Measurements from ENCODE around the gene HSF2. TPM values are rescaled to one million over a fixed set of nuclear protein-coding genes. Genes with fewer than 3 reads are reported as not detected.
"Not testable (repeated sequence)": the region's sequence is repeated elsewhere in the genome, so short reads cannot be mapped to it uniquely, and the experiment has no call there.

HSF2 gene
- total RNA-seq, 1 donor from 2014 or later = 37.1 TPM

DNA sequence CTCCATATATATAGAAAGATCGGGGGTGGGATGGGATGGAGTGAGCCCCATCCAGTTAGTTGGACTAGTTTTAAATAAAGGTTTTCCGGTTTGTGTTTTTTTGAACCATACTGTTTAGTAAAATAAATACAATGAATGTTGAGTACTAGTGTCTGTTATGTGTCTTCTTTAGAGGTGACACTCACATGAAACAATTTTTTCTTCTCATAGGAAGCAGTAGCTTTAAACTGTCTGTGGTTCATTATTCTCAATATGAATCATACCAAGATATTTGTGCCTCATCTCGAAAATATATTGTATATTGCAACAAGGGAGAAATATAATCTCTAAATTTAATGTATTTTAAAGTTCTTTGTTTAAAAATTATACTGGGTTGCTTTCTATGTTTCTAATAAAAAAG lies 33.4 kb downstream of the HSF2 start:
- Histone ChIP-seq H3K27ac (ENCODE audit: low read depth, low read length) (no peak overlapping the region), H3K4me1 (ENCODE audit: control insufficient read depth in 3 of 3, insufficient read depth in 3 of 3, low read length in 3 of 3) (peaks cover 0 to 2% (median 0%) of the 10 kb centered on the region in 3 donors), H3K9ac (ENCODE audit: low read depth in 1 of 3, low read length in 3 of 3) (no peak overlapping the region), H3K36me3 (ENCODE audit: control insufficient read depth in 3 of 3, insufficient read depth in 3 of 3, low read length in 3 of 3) (peaks cover 11 to 34% (median 22%) of the 10 kb centered on the region in 3 donors), H3K27me3 (ENCODE audit: control insufficient read depth in 3 of 3, insufficient read depth in 3 of 3, low read length in 3 of 3) (no peaks in the 10 kb centered on the region), H3K9me3 (ENCODE audit: control insufficient read depth in 3 of 3, low read length in 3 of 3) (no peaks in the 10 kb centered on the region), H3K4me3 (ENCODE audit: low read length in 3 of 3) (no peak overlapping the region)

DNA sequence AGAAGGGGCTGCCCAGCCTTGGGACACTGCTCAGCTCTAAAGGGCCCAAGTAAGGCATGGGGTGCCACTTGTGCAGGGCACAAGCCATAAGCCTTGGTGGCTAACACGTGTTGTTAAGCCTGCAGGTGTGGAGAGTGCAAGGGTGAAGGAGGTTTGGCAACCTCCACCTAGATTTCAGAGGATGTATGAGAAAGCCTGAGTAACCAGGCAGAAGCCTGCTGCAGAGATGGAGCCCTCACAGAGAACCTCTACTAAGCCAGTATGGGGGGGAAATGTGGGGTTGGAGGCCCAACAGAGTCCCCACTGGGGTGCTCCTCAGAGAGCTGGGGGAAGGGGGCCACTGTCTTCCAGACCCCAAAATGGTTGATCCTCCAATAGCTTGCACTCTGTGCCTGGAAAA lies 39.5 kb downstream of the HSF2 start:
- no peak overlapping the region for H3K9ac ChIP-seq (ENCODE audit: low read depth in 1 of 3, low read length in 3 of 3)
- H3K27me3 ChIP-seq (ENCODE audit: control insufficient read depth in 3 of 3, insufficient read depth in 3 of 3, low read length in 3 of 3) = no peaks in the 10 kb centered on the region
- H3K9me3 ChIP-seq (ENCODE audit: control insufficient read depth in 3 of 3, low read length in 3 of 3) = no peaks in the 10 kb centered on the region
- no peak overlapping the region for H3K27ac ChIP-seq (ENCODE audit: low read depth, low read length)
- peak overlapping the region in 1 of 3 donors; percentile 24 for H3K4me3 ChIP-seq (ENCODE audit: low read length in 3 of 3)
- H3K4me1 ChIP-seq (ENCODE audit: control insufficient read depth in 3 of 3, insufficient read depth in 3 of 3, low read length in 3 of 3) = no peaks in the 10 kb centered on the region
- H3K36me3 ChIP-seq (ENCODE audit: control insufficient read depth in 3 of 3, insufficient read depth in 3 of 3, low read length in 3 of 3) = peaks cover 18 to 44% (median 28%) of the 10 kb centered on the region in 3 donors

DNA sequence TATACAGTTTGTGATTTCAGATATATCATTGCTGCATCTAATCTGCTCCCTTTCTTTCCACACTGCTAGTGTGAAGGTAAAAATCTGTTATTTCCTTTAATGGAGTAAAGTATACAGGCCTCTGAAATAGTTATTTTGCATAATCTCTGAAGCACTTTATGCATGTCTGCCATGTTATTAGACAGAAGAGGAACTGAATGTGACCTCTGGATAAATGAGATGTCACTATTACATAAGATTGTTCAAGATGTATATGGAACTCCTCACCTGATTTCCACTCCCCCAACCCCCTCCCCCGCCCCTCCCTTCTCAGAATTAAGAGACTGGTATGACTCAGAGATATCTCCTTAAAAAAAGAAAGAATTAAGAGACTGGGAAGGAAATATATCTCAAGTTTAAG lies 45.8 kb downstream of the HSF2 start:
- Histone ChIP-seq H3K27ac (ENCODE audit: low read depth, low read length) (no peak overlapping the region), H3K4me3 (ENCODE audit: low read length in 3 of 3) (no peak overlapping the region), H3K4me1 (ENCODE audit: control insufficient read depth in 3 of 3, insufficient read depth in 3 of 3, low read length in 3 of 3) (no peaks in the 10 kb centered on the region), H3K27me3 (ENCODE audit: control insufficient read depth in 3 of 3, insufficient read depth in 3 of 3, low read length in 3 of 3) (no peaks in the 10 kb centered on the region), H3K9me3 (ENCODE audit: control insufficient read depth in 3 of 3, low read length in 3 of 3) (no peaks in the 10 kb centered on the region), H3K36me3 (ENCODE audit: control insufficient read depth in 3 of 3, insufficient read depth in 3 of 3, low read length in 3 of 3) (peaks cover 8 to 48% (median 25%) of the 10 kb centered on the region in 3 donors), H3K9ac (ENCODE audit: low read depth in 1 of 3, low read length in 3 of 3) (no peak overlapping the region)

DNA sequence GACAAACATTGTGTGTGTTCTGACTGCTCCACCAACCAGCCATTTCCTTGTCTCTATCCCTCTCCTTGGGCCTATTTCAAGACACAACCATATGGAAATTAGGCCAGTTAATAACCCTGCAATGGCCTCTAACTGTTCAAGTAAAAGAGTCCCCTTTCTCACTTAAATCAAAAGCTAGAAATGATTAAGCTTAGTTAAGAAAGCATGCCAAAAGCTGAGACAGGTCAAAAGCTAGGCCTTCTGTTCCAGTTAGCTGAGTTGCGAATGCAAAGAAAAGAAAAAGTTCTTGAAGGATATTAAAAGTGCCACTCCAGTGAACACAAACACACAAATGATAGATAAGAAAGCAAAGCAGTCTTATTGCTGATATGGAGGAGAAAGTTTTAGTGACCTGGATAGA lies 49.6 kb downstream of the HSF2 start:
- Histone ChIP-seq H3K4me1 (ENCODE audit: control insufficient read depth in 3 of 3, insufficient read depth in 3 of 3, low read length in 3 of 3) (no peaks in the 10 kb centered on the region), H3K36me3 (ENCODE audit: control insufficient read depth in 3 of 3, insufficient read depth in 3 of 3, low read length in 3 of 3) (peaks cover 20 to 69% (median 53%) of the 10 kb centered on the region in 3 donors), H3K27me3 (ENCODE audit: control insufficient read depth in 3 of 3, insufficient read depth in 3 of 3, low read length in 3 of 3) (no peaks in the 10 kb centered on the region), H3K4me3 (ENCODE audit: low read length in 3 of 3) (no peak overlapping the region), H3K9ac (ENCODE audit: low read depth in 1 of 3, low read length in 3 of 3) (no peak overlapping the region), H3K27ac (ENCODE audit: low read depth, low read length) (no peak overlapping the region), H3K9me3 (ENCODE audit: control insufficient read depth in 3 of 3, low read length in 3 of 3) (no peaks in the 10 kb centered on the region)

DNA sequence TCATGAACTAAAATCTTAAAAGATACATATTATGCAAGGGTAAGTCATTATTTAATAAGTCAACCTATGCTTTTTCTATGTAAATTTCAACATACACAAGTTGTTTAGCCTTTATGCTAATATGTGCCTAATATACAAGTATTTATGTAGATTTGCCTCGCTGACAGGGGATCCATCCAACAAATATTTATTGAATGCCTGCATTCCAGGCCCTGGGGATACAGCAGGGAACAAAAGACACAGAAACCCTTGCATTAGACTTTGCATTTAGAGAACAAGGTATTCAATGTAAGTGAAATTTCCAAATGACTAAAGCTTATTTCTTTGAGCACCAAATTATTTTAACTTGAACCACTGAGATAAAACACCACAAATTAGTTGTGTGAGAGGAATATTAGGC lies 53.1 kb downstream of the HSF2 start:
- no peaks in the 10 kb centered on the region for H3K27me3 ChIP-seq (ENCODE audit: control insufficient read depth in 3 of 3, insufficient read depth in 3 of 3, low read length in 3 of 3)
- H3K36me3 ChIP-seq (ENCODE audit: control insufficient read depth in 3 of 3, insufficient read depth in 3 of 3, low read length in 3 of 3) = peaks cover 26 to 62% (median 62%) of the 10 kb centered on the region in 3 donors
- no peak overlapping the region for H3K4me3 ChIP-seq (ENCODE audit: low read length in 3 of 3)
- no peak overlapping the region for H3K27ac ChIP-seq (ENCODE audit: low read depth, low read length)
- no peak overlapping the region for H3K9ac ChIP-seq (ENCODE audit: low read depth in 1 of 3, low read length in 3 of 3)
- no peaks in the 10 kb centered on the region for H3K9me3 ChIP-seq (ENCODE audit: control insufficient read depth in 3 of 3, low read length in 3 of 3)
- peaks cover 0 to 5% (median 0%) of the 10 kb centered on the region in 3 donors for H3K4me1 ChIP-seq (ENCODE audit: control insufficient read depth in 3 of 3, insufficient read depth in 3 of 3, low read length in 3 of 3)

DNA sequence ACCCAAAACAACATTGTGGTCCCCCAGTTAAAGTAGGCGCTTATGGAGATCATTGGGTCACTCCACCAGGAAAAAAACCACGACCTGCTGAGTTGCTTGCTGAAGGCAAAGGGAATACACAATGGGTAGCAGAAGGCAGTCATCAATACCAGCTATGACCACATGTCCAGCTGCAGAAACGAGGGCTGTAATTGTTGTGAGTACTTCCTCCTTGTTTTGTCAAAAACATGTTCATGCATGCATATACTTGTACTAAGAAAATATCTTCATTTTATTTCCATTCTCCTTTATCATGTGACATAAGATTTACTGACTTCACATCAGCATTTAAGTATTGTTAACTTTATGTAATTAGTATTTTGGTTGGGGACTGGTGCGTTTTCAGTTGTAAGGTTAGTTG lies 55.2 kb downstream of the HSF2 start:
- peaks cover 19 to 53% (median 51%) of the 10 kb centered on the region in 3 donors for H3K36me3 ChIP-seq (ENCODE audit: control insufficient read depth in 3 of 3, insufficient read depth in 3 of 3, low read length in 3 of 3)
- peaks cover 6 to 10% (median 8%) of the 10 kb centered on the region in 3 donors for H3K4me1 ChIP-seq (ENCODE audit: control insufficient read depth in 3 of 3, insufficient read depth in 3 of 3, low read length in 3 of 3)

DNA sequence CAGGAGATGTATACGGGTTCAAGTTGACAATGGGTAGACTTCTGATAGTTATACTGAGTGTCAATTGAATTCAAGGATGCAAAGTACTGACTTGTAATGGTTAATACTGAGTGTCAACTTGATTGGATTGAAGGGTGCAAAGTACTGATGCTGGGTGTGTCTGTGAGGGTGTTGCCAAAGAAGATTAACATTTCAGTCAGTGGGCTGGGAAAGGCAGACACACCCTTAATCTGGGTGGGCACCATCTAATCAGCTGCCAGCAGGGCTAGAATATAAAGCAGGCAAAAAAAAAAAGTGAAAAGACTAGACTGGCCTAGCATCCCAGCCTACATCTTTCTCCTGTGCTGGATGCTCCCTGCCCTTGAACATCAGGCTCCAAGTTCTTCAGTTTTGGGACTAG lies 55.7 kb downstream of the HSF2 start:
- not testable (repeated sequence) for H3K4me1 ChIP-seq (ENCODE audit: control insufficient read depth in 3 of 3, insufficient read depth in 3 of 3, low read length in 3 of 3); H3K27me3 ChIP-seq (ENCODE audit: control insufficient read depth in 3 of 3, insufficient read depth in 3 of 3, low read length in 3 of 3); H3K4me3 ChIP-seq (ENCODE audit: low read length in 3 of 3); H3K9me3 ChIP-seq (ENCODE audit: control insufficient read depth in 3 of 3, low read length in 3 of 3); H3K27ac ChIP-seq (ENCODE audit: low read depth, low read length); H3K9ac ChIP-seq (ENCODE audit: low read depth in 1 of 3, low read length in 3 of 3)
- peaks cover 19 to 50% (median 48%) of the 10 kb centered on the region in 3 donors for H3K36me3 ChIP-seq (ENCODE audit: control insufficient read depth in 3 of 3, insufficient read depth in 3 of 3, low read length in 3 of 3)

More for the DNA sequence above, 55.2 kb downstream of the HSF2 start:
- Histone ChIP-seq H3K27me3 (ENCODE audit: control insufficient read depth in 3 of 3, insufficient read depth in 3 of 3, low read length in 3 of 3) (no peaks in the 10 kb centered on the region), H3K27ac (ENCODE audit: low read depth, low read length) (no peak overlapping the region), H3K9ac (ENCODE audit: low read depth in 1 of 3, low read length in 3 of 3) (no peak overlapping the region), H3K4me3 (ENCODE audit: low read length in 3 of 3) (no peak overlapping the region), H3K9me3 (ENCODE audit: control insufficient read depth in 3 of 3, low read length in 3 of 3) (no peaks in the 10 kb centered on the region)

DNA sequence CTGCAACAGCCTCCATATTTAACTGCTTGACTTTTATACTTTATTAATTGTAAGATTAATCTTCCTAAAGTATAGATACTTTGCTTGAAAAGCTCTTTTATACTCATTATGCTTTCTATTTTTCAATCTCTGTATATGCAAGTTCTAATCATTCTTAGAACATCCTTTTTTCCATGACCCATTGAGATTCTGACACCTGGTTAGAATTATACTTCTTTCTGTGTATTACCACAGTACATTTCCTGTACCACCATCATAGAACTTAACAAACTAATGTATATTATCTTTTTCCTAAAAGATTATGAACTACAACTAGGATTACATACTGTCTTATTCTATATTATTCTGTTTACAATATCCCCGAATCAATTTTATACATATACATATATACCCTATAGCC lies 58.6 kb downstream of the HSF2 start:
- no peak overlapping the region for H3K9ac ChIP-seq (ENCODE audit: low read depth in 1 of 3, low read length in 3 of 3)
- H3K36me3 ChIP-seq (ENCODE audit: control insufficient read depth in 3 of 3, insufficient read depth in 3 of 3, low read length in 3 of 3) = peaks cover 9 to 28% (median 23%) of the 10 kb centered on the region in 3 donors
- no peaks in the 10 kb centered on the region for H3K27me3 ChIP-seq (ENCODE audit: control insufficient read depth in 3 of 3, insufficient read depth in 3 of 3, low read length in 3 of 3)
- H3K27ac ChIP-seq (ENCODE audit: low read depth, low read length) = no peak overlapping the region
- no peak overlapping the region for H3K4me3 ChIP-seq (ENCODE audit: low read length in 3 of 3)
- H3K4me1 ChIP-seq (ENCODE audit: control insufficient read depth in 3 of 3, insufficient read depth in 3 of 3, low read length in 3 of 3) = peaks cover 6 to 10% (median 8%) of the 10 kb centered on the region in 3 donors
- H3K9me3 ChIP-seq (ENCODE audit: control insufficient read depth in 3 of 3, low read length in 3 of 3) = no peaks in the 10 kb centered on the region

DNA sequence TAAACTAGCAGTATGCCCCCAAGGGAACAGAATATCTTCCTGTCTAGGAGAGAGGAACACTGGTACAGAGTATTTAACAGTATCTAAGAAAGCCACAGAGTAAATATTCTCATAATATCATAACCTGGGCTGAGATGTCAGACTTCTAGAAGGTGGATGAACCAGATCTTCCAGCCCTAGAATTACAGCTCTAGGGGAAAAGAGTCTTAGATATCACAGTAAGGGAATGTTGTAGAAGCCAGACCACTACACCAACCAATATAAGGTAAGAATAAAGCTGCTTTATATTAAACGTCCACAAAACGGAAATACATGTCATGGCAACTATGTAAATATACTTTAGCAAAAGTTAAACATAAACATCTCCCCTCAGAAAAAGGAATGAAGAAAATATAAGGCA lies 59.8 kb downstream of the HSF2 start:
- Histone ChIP-seq H3K9ac (ENCODE audit: low read depth in 1 of 3, low read length in 3 of 3) (no peak overlapping the region), H3K27ac (ENCODE audit: low read depth, low read length) (no peak overlapping the region), H3K36me3 (ENCODE audit: control insufficient read depth in 3 of 3, insufficient read depth in 3 of 3, low read length in 3 of 3) (peaks cover 6 to 20% (median 14%) of the 10 kb centered on the region in 3 donors), H3K9me3 (ENCODE audit: control insufficient read depth in 3 of 3, low read length in 3 of 3) (no peaks in the 10 kb centered on the region), H3K4me1 (ENCODE audit: control insufficient read depth in 3 of 3, insufficient read depth in 3 of 3, low read length in 3 of 3) (peaks cover 6 to 10% (median 8%) of the 10 kb centered on the region in 3 donors), H3K4me3 (ENCODE audit: low read length in 3 of 3) (peak overlapping the region in 1 of 3 donors; percentile 4), H3K27me3 (ENCODE audit: control insufficient read depth in 3 of 3, insufficient read depth in 3 of 3, low read length in 3 of 3) (no peaks in the 10 kb centered on the region)

DNA sequence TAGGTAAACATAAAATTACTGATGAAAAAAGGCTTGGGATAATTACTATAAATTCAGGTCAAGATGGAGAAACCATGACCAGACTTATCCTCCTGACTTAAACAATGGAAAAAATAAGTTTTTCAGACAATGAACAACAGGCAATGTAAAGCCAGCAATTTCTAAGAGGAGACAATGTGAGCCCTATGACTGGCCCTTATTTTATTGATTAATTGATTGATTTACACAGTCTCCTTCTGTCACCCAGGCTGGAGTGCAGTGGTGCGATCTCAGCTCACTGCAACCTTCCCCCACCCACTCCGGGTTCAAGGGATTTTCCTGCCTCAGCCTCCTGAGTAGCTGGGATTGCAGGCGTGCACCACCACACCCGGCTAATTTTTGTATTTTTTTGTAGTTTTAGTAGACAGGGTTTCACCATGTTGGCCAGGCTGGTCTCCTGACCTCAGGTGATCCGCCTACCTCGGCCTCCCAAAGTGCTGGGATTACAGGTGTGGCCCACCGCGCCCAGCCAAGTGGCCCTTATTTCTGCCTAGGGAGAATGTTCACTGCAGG lies 60.5 kb downstream of the HSF2 start:
- H3K27ac ChIP-seq (ENCODE audit: low read depth, low read length); H3K9me3 ChIP-seq (ENCODE audit: control insufficient read depth in 3 of 3, low read length in 3 of 3); H3K27me3 ChIP-seq (ENCODE audit: control insufficient read depth in 3 of 3, insufficient read depth in 3 of 3, low read length in 3 of 3); H3K4me1 ChIP-seq (ENCODE audit: control insufficient read depth in 3 of 3, insufficient read depth in 3 of 3, low read length in 3 of 3); H3K4me3 ChIP-seq (ENCODE audit: low read length in 3 of 3); H3K9ac ChIP-seq (ENCODE audit: low read depth in 1 of 3, low read length in 3 of 3): not testable (repeated sequence)
- H3K36me3 ChIP-seq (ENCODE audit: control insufficient read depth in 3 of 3, insufficient read depth in 3 of 3, low read length in 3 of 3) = peaks cover 3 to 15% (median 7%) of the 10 kb centered on the region in 3 donors
